NCI-H146 treated with DMSO at 0.1 percent for 48 hours (cell line): ENCODE measurements around the gene CDH4.

Experiments used
- DNase-seq: peaks from one replicate; lab custom pipeline; 2025; ENCODE audit not compliant: unreplicated experiment; lab: John Stamatoyannopoulos, UW

The CDH4 gene

DNA sequence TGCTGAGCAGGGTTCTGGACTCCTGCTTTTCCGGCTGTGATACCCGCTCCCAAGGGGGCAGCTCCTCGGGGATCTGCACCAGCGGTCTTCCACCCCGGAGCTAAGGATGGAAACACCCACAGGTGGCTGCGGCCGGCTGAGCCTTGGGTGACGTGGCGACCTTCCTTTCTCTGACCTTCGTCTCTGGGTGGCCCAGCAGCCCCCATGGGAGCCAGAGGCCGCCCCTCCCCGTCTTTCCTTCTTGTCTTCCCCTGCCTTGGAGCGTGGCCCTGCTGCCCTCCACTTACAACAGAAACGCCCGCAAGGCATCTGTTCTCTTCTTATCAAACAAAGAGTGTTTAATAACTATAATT lies 407.9 kb downstream of the CDH4 start:
- no peak for DNase-seq

DNA sequence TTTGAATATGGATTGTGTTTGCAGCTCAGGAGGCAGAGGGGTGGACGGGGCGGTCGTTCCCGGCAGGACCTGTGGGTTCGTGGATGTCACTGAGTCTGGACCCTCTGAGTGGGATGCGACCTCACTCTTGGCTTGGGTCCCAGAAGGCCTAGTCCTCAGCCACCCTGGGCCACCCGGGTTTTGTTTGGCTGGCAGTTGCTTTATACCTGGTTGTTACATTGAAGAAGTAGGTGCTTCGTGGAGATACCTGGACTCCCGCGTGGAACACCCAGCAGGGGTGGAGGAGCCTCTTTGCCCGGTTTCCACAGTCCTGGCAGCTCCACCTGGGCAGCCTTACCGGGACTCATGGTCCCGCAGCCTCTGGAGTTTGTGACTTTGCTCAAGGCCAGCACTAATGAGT lies 408.5 kb downstream of the CDH4 start:
- no peak for DNase-seq

DNA sequence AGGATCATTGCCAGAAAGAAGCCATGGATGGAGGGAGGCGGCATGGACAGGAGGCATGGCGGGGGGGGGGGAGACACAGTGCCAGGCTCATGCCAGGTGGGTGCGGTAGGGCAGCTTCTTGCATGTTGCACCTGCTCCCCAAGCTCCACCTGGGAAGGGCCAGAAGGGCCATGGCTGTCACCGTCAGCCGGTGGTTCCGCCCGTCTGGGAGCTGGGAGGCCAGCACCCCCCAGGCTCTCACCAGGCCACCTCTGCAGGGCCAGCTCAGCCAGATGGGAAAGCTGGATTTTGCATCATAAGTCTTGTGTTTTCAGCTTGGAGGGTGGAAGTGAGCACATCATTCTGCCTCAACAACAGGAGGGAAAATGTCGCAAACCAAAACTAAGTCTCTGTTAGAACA lies 409.0 kb downstream of the CDH4 start:
- no peak for DNase-seq

DNA sequence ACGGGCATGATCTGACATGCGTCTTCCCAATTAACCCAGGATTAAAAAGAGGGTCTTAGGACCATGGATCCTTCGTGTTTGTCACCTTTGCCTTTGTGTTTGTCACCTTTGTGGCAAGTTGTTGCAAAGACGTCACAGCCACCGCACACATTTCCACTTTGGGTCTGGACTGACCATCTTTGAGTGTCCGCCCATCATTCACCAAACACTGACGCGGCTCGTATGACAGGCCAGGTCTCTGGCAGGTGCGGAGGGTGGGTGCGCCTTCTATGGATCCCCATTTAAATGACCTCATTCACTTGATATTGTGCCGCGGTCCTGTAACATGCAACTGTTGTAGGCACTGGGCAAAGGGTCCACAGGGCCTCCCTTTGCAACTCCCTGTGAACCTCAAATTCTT lies 409.5 kb downstream of the CDH4 start:
- no peak for DNase-seq

DNA sequence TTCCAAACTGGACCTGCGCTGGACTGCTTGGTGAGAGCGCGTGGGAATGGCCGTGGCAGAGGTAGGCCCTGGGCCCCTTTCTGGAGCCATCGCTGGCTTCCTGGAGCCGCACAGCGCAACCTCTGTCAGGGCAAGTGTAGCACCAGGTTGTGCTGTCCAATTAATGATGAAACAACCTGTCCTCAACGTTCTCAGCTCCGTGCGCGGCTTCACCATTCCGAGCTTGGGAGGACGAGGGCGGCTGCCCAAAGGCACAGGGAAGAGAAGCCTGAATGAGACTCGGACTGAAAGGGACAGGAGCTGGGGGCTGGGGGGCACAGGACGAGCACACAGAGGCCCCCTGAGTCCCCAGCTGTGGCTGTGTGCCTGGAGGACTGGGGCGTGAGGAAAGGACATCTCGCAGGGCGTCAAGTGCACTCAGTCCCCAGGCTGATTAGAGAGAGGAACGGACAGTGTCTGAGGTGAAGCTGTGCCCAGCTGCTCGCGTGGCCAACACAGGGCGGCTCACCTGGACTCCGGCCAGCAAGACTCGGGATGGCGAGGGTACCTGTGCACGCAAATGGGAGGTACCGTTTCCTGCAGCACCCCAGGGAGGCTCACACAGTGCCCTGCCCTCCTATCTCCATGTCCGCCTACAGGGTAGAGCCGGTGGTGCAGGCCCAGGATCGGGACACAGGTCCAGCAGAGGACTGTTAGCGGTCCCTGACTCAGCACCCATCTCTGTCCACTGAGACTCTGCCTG lies 410.3 kb downstream of the CDH4 start:
- no peak for DNase-seq

DNA sequence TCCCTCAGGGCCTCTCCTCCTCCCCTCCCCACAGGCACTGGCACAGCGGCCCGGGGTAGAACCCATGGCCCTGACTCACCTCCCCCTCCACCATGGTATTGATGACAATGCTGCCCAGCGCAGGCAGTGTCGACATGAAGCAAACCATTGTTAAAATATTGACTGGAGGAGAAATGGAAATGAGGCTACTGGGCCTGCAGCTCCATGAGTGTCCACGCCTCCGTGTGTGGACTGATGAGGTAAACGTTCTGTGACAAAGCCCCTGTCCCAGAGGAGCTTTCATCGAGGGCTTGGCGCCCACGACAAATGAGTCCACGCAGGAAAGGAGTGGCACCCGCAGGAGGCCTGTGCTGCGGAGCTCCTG lies 410.9 kb downstream of the CDH4 start:
- DNase-seq, result no peak

DNA sequence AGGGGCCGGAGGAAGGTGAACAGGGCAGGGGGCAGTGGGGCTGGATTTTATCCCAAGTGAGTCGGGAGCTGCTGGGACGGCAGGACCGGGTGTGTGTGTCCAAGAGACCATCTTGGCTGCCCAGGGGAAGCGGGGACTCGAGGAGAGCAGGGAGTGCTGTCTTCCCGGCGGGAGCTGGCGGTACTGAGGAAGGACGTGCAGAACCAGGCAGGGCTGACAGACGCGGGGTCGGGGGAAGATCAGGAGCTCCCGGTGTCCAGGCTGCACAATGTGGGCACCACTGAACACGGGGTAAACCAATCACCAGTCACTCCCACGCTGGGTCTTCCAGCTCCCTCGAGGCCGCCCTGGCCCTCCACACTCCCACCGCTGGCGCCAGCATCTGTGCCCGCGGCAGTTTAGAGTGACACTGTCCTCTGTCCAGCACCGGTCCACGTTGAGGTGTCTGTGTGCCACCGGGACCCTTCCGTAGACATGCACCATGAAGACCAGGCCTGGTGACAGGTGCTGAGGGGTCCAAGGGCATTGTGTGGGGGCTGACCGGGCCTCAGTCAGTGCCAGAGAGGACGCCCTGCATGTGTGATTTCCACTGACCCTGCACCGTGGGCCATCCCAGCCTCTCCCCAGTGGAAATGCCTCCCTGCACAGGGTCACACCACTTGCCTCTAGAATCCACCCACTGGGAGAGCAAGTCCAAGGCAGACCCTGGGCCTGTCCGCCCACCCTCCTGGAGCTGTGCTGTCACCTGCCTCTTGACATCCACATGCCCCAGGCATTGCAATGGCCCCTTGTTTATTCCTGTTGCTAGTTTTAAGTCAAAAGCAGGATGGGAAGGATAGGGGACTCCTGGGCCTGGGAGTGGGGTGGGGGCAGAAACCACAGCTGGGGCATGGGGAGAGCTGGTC lies 411.7 kb downstream of the CDH4 start:
- no peak for DNase-seq

DNA sequence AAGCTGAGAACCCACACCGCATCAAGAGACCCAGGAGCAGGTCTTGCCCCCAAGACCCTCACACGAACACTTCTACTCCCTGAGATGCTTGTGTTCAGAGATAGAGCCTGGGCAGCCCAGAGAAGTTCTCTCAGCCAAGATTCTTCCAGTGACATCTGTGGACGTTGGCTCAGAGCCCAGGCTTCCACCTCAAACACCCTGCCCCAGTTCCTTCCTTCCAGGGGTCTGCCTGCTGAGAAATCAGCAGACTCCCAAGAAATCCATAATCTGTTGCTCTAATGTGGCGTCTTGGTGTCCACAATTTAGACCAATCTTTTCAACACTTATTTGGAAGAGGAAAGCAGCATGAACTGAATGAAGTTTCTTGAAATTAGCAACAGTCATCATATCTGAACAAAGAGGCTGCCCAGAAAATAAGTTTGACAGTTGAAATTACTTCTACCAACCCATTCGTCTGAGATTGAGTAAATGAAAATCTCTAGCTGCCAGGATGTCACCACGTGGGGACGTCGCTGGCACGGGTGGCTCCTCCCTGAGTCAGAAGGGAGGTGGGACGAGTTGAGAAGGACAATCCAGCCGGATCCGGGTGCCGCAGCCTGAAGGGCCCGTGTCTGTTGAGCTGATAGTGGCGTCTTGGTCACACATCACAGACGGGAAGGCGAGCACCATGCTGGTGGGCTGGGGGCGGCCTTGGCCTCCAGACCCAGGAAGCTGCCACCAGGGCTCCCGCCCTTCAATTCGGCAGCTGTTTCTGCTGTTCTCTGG lies 412.7 kb downstream of the CDH4 start:
- no peak for DNase-seq

DNA sequence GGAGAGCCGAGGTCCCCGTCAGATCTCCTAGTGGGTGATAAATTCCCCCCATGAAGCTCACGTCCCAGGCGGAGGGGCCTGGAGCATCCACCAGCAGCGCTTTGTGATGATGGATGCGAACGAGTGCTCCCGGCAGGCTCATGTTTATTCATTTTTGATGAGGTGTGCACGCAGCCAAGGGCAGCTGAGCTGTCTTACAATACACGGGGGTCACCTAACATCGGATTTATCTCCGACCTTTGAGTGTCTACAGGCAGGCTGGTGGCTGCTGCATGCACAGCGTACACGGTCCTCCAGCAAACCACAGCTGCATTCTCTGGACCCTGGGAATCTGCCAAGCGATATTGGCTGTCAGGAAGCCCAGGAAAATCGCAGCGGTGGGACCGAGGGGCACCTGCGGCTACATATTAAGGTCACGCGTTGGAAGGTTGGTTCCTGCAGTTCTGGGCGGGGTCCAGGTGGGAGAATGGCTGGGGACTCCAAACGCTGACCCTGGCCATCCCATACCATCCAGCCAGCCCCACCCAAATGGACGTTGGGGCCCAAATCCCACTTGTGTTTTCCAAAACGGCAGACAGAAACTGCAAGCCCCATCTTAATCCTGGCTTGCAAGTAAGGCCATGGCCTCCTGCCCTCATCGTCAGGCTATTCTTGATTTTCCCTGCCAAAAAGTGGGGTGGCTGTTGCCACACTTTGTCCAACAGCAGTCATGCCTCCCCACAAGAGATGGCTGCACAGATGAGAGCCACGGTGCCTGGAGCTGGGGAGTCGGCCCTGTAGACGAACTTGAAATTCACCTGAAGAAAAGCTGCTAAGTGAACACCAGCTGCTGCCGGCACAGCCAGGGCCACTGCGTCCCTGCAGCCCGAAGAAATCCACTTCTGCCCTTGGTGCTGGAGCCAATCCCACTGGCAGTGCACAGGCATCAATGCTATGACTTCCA lies 413.7 kb downstream of the CDH4 start:
- DNase-seq, result no peak

DNA sequence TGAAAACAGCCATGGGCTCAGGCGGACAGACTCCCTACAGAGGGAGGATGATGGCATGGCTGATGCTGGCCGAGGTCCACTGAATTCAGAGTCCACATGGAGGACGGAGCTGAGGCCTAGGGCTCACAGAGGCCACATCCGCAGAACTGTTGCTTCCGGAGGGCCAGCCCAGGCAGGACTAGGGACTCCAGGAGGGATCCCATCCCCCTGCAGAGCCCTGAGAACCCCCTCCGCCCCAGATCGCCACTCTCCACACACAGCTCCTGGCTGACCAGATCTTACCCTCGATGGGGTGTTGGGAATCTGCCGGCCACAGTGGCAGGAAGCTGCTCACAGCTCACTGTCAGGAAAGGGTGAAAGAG lies 414.4 kb downstream of the CDH4 start:
- DNase-seq, result no peak

DNA sequence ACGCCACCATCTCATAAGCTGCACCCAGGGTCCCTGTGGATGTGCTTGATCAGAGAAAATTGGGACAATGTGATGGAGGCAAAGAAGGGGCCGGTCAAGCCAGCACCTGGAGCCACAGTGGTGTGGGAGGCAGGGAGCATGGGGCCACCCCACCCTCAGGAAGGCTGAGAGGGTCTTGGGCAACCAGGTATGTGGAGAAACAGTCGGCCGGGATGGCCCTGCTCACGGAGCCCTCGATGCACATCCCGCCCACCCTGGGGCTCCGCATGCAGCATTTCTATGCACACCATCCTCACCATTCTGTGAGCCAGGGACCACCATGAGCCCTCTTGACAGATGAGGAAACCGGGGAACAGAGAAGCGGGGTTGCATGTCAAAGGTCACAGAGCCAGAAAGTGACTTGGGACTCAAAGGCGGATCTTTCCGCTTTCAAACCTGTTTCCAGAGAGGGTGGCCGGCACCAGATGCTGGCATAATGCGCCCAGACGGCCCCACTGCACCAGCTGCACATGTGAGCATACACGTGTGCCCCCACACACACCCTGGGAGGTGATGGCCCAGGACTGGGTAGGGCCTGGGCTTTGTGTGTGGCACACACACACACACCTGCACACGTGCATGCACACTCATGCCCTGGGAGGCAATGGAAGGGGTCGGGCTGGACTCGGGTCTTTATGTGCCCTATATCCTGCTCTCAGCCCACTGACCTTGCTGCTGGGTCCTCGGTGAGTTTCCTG lies 415.2 kb downstream of the CDH4 start:
- DNase-seq, result no peak

DNA sequence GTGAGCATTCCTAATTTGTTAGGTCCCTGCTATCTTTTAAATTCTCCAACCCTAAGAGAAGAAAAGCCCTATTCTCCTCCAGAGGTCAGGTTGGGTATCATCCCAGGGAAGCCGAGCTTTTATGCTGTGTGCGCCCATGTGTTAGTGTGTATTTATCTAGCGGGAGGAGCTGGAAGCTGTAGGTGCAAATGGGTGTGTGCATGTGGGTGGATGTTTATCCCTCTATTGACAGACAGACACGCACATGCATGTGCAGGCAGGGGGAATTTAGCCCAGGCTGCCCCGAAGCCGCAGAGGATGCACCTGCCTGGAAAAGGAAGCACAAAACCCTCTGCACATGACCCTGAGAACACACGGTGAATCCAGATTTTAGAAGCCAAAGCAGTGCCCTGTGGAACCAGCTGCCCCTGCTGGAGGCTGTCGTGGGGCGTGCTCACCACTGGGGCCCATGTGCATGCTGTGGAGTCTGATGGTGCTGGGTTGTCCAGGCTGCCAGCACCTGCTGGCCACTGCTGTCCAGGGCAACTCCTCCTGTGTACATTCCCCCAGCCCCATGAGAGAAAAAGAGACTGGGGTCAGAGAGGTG lies 416.1 kb downstream of the CDH4 start:
- no peak for DNase-seq

DNA sequence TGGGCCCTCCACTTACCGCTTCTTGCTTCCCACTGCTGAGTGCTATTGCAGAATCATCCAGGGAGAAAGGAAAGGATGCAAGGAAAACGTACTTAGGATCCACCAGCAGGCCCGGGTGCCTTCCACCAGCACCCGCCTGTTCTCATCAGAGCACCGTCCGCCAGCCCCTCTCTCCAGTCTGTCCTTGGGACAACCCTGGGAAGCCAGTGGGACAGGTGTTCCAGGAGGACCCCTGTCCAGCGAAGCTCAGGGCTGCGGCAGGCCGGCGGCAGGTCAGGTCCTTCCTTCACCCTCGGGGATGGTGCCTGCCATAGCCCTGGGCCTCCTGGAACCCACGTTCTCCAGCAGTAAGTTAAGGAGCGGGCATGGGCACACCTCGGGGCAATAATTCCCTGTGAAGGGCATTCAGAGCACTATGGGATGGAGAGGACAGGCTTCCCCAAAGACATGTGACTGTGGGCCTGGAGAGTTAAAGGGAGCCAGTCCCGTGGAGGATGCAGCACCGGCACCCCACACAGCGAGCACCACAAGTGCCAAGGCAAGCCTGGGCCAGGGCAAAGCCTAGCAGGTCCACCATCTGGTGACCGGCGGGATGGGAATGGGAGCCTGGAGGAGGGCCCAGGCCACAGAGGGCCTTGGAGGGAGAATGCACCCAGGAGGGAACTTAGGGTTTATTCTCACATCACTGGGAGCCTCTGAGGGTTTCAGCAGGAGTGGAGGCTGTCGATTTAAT lies 416.9 kb downstream of the CDH4 start:
- no peak for DNase-seq

DNA sequence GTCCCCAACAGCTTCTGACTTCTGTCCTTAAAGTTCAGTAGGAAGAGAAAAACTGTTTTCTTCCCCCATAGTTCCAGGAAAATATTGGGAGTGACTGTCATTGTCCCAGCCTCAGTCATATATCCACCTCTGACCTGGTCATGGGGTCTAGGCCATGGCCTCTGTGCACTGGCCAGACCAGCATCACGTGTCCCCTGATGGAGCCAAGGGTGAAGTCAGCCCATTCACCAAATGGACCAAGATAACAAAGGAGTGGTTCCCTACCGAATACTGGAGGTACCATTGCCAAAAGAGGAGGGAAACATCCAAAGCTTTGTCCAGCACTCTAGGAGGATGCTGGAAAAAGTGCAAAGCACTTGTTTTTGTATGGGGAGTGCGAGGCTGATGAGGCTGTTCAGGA lies 418.2 kb downstream of the CDH4 start:
- DNase-seq, result no peak

DNA sequence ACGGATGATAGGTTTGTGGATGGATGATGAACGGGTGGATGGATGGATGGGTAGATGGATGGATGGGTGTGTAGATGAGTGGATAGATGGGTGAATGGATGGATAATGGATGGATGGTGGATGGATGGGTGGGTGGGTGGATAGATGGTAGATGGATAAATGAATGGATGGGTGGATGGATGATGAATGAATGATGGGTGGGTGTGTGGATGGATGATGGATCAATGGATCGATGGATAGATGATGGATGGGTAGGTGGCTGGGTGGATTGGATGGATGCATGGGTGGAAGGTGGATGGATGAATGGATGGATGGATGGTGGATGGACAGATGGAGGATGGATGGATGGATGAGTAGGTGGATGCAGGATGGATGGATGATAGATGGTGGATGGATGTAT lies 419.5 kb downstream of the CDH4 start:
- DNase-seq, result no peak

DNA sequence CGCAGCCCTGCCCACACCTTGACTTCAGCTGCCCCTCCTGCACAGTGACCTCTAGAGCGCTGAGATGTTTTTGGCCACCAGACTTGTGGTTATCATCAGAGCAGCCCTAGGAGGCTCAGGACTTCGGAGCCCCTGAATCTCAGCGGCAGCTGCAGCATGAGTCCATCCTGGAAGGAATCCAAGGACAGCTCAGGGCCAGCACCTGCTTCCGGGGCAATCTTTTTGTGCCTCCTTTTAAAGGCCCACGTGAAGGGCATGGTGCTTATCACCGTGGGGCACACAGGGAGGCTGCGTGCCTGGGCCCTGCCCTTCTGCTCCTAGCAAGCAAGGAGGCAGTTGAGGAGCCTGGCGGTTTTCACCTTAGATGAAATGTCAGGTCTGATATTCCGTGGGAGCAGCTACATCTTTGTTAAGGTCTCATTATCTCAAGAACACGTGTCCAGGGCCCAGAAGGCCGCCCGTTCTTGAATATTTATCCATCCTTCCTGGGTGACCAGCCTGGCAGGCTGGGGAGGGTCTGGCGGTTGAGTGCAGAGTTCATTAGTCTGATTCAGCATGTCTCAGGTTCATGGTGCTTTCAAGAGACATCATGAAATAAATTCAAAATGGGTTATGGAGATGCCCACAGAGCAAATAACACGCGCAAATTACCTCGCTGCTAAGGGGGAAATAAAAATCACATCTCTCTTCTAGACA lies 421.2 kb downstream of the CDH4 start:
- DNase-seq, result no peak

DNA sequence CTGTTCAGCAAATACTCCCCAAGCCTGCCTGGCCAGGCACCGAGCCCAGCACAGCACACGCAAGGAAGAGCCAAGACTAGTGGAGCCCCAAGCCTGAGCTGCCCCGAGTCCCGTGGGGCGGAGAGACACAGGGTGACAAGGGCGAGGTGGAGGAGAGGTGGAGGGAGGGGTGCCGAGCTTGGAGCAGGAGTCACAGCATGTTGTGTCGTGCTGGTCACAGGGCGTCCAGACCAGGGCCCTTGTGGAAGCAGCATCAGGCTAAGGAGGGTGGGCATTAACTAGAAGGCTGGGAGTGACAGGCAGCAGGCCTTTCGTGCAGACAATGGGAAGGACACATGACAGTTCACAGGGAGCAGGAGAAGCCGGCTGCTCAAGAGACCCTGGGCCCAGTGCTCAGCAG lies 422.1 kb downstream of the CDH4 start:
- DNase-seq, result no peak

DNA sequence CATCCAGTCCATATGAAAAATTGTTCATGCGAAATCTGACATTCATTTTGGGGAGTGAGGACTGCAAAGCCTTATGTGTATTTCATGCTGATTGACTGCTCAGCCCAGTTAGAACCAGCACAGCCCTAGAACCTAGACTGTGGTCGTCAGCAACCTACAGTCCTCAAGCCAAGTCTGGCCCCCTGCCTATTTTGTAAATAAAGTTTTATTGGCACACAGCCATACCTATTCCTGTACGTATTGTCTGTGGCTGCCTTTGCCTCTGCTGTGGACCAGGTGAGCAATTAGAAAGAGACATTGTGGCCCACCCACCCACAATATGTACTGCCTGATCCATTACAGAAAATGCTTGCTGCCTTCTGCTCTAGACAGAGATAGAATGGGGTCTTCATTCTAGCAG lies 422.6 kb downstream of the CDH4 start:
- DNase-seq, result no peak

DNA sequence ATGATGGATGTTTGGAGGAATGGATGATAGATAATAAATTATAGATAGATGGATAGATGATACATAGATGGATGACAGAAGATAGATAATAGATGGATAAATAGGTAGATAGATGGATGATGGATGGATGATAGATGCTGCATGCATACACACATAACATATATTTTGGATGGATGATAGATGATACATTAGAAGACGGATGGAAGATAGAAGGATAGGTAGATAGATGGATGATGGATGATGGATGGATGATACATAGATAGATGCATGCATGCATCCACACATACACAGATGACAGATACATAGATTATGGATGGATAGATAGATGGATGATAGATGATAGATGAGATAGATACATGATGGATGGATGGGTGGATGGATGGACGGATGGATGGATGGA lies 425.9 kb downstream of the CDH4 start:
- no peak for DNase-seq
